Transverse colon (tissue), 4 donors: Measurements from ENCODE around the gene ARVCF. TPM values are rescaled to one million over a fixed set of nuclear protein-coding genes. Genes with fewer than 3 reads are reported as not detected.

Experiments used
- DNase-seq: peaks from one replicate; pipeline ENCODE4 v3.0.0-alpha.2; 2019
- H3K27ac ChIP-seq, 4 donors: fragments of 200-600 bp; sonication (generic); 2 replicates each; pipeline ENCODE4 v1.5.1; 2016 to 2018; ENCODE audit warnings: inconsistent platforms in 4 of 4
- H3K27me3 ChIP-seq: fragments of 200-600 bp; sonication (generic); 2 replicates; pipeline ENCODE4 v1.5.1; 2017; ENCODE audit warnings: inconsistent platforms
- H3K36me3 ChIP-seq, 4 donors: fragments of 200-600 bp; sonication (generic); 2 replicates each; pipeline ENCODE4 v1.5.1; 2017 to 2019; ENCODE audit warnings: inconsistent platforms in 4 of 4
- H3K4me1 ChIP-seq, 4 donors: fragments of 200-600 bp; sonication (generic); 2 replicates each; pipeline ENCODE4 v1.5.1; 2017 to 2020; ENCODE audit warnings: inconsistent platforms in 4 of 4
- H3K4me3 ChIP-seq, 4 donors: fragments of 200-600 bp; sonication (generic); 1 replicate in 1 of 4; 2 replicates in 3 of 4; pipeline versions ENCODE4 v1.5.1 to v1.6.1; 2017 to 2019; ENCODE audit warnings: inconsistent platforms in 4 of 4
- H3K9me3 ChIP-seq, 2 donors: fragments of 200-600 bp; sonication (generic); 2 replicates each; pipeline ENCODE4 v1.5.1; 2017 to 2019; ENCODE audit warnings: inconsistent platforms in 2 of 2
- EP300 ChIP-seq: sonication (generic); formaldehyde crosslinking; IDR thresholded peaks from one replicate; pipeline ENCODE4 v1.6.1; 2017; ENCODE audit warnings: antibody characterized with exemption, low read depth
- POLR2A ChIP-seq: fragments of 450-650 bp; IDR thresholded peaks from one replicate; pipeline ENCODE4 v1.6.1; 2016; ENCODE audit warnings: antibody characterized with exemption, mild to moderate bottlenecking, moderate library complexity
- POLR2AphosphoS5 ChIP-seq, 3 donors: sonication (generic); formaldehyde crosslinking; IDR thresholded peaks; one replicate each; pipeline ENCODE4 v1.6.1; 2016; ENCODE audit warnings: antibody characterized with exemption in 3 of 3
- WGBS, 2 donors: methylation state at CpG; one replicate each; pipeline ENCODE4 v1.1.5; 2018; ENCODE audit warnings: low coverage in 1 of 2; 5-methylcytosine and 5-hydroxymethylcytosine counted together
- in situ Hi-C, 4 donors: fragments of 200-750 bp; cut with MboI; loops; one replicate each; pipeline versions ENCODE4 v1.15.0 to v1.15.1; 2017; ENCODE audit warnings: low sequenced_read_pairs in 3 of 4, low pct_ligation_motif_present in 1 of 4, low pct_unique_long_range_greater_than_20kb in 1 of 4
- intact Hi-C: fragments of 100-400 bp; cut with DNase I; formaldehyde crosslinking; loops from one replicate; pipeline ENCODE4 v1.15.1; 2023; ENCODE audit warnings: low total_unique reads
- total RNA-seq, 4 donors: library from RNA; depleted of rRNA; stranded (reverse); fragments of >200 nt; gene quantifications; one replicate each; pipeline ENCODE4 v1.1.0, GENCODE V29; 2016
- TF ChIP-seq, protein P1 (sequence below), 5 experiments: fragments of 200-600 bp in 3 of 5; fragments of 450-650 bp in 2 of 5; sonication (generic) in 3 of 5; IDR thresholded peaks; 1 replicate in 2 of 5; 2 replicates in 3 of 5; pipeline ENCODE4 v1.5.1; 2016 to 2017; ENCODE audit warnings: antibody characterized with exemption in 5 of 5, inconsistent platforms in 3 of 5, mild to moderate bottlenecking in 2 of 5, moderate library complexity in 1 of 5

ARVCF gene
- total RNA-seq, 4 donors from 2014 or later = 15.3 to 81.6 (median 19.3) TPM

DNA sequence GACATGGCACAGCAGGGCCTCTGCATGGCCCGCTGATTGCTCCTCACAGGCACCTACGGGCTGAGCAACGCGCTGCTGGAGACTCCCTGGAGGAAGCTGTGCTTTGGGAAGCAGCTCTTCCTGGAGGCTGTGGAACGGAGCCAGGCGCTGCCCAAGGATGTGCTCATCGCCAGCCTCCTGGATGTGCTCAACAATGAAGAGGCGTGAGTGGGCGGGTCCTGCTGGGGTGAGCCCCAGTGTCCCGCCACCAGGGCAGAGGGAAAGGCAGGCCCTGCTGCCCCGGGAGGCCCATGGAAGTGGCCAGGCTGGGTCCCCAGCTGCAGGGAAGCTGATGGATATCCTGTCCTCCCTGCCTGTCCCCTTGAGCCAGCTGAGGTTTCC is 44.8 kb upstream of the ARVCF start:
- no peaks in the 10 kb centered on the region for H3K27me3 ChIP-seq
- H3K36me3 ChIP-seq = peaks cover 0 to 11% (median 2%) of the 10 kb centered on the region in 4 donors
- DNase-seq = no peak
- TF ChIP-seq EP300 = no peak
- TF ChIP-seq, protein P1, sequence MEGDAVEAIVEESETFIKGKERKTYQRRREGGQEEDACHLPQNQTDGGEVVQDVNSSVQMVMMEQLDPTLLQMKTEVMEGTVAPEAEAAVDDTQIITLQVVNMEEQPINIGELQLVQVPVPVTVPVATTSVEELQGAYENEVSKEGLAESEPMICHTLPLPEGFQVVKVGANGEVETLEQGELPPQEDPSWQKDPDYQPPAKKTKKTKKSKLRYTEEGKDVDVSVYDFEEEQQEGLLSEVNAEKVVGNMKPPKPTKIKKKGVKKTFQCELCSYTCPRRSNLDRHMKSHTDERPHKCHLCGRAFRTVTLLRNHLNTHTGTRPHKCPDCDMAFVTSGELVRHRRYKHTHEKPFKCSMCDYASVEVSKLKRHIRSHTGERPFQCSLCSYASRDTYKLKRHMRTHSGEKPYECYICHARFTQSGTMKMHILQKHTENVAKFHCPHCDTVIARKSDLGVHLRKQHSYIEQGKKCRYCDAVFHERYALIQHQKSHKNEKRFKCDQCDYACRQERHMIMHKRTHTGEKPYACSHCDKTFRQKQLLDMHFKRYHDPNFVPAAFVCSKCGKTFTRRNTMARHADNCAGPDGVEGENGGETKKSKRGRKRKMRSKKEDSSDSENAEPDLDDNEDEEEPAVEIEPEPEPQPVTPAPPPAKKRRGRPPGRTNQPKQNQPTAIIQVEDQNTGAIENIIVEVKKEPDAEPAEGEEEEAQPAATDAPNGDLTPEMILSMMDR (IDR thresholded peaks at IDR 0.05) = no peak
- TF ChIP-seq POLR2AphosphoS5 (IDR thresholded peaks at IDR 0.05) = no peak
- no peak for TF ChIP-seq POLR2A
- WGBS, 2 donors = 81% methylated on average over 7 of the region's 11 CpGs; no CpG with 5 or more reads in 1 of the 2 donors
- H3K4me1 ChIP-seq = no peaks in the 10 kb centered on the region
- H3K9me3 ChIP-seq = no peaks in the 10 kb centered on the region
- no peak overlapping the region for H3K27ac ChIP-seq
- H3K4me3 ChIP-seq = no peak overlapping the region
- intact Hi-C loops = no loop called here
- in situ Hi-C loops = no loop called here

DNA sequence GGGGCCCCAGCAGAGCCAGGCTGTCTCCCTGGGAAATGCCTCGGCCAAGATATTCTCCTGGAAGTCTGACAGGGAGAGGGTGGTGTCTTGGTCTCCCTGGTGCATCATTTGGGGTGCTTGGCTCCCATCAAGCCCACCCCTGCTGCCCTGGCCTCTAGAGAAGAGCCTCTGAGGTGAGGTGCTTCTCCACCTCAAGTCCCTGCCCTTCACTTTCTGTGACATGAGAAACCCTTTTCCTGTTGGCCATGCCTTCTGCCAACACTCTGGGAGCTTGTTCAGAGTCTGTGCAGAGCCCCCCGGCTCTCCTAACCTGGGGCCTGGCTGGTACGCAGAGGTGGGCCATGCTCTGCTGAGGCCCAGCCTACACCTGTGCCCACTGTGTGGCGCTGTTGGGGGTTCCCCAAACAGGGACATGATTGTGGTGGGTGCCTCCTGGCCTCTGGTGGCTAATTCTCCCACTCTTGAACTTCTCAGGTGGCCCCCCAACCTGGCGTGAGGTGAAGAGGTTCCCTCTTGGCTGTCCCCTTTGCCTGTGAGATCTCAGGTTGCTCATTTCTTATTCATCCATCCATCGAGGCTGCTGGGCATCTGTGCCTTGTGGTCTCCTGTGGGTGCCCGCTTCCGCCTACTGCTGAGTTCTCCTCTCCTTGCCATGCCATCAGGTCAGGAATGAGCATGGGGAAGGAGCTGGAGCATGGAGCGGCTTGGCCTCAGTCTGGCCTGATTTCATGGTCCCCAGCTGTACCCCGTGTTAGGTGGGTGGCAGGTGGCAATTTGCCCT is 44.3 kb upstream of the ARVCF start:
- Histone ChIP-seq H3K36me3 (peaks cover 0 to 11% (median 2%) of the 10 kb centered on the region in 4 donors), H3K27ac (no peak overlapping the region), H3K27me3 (no peaks in the 10 kb centered on the region), H3K9me3 (no peaks in the 10 kb centered on the region), H3K4me3 (no peak overlapping the region), H3K4me1 (no peaks in the 10 kb centered on the region)
- intact Hi-C loops = no loop called here
- no peak for TF ChIP-seq POLR2A
- no peak for TF ChIP-seq POLR2AphosphoS5 (IDR thresholded peaks at IDR 0.05)
- TF ChIP-seq, protein P1 (IDR thresholded peaks at IDR 0.05) = no peak
- TF ChIP-seq EP300 = no peak
- DNase-seq = no peak
- in situ Hi-C loops = no loop called here
- 96% methylated on average over 10 of the region's 10 CpGs; no CpG with 5 or more reads in 1 of the 2 donors for WGBS, 2 donors

GRCh38 chr22:20058989-20059770 is 42.6 kb upstream of the ARVCF start:
- Histone ChIP-seq H3K4me3 (no peak overlapping the region), H3K27me3 (no peaks in the 10 kb centered on the region), H3K36me3 (peaks cover 0 to 11% (median 2%) of the 10 kb centered on the region in 4 donors), H3K4me1 (no peaks in the 10 kb centered on the region), H3K9me3 (no peaks in the 10 kb centered on the region), H3K27ac (no peak overlapping the region)
- DNase-seq = no peak
- in situ Hi-C loops (no loop called here), intact Hi-C loops (no loop called here)
- TF ChIP-seq POLR2AphosphoS5 (IDR thresholded peaks at IDR 0.05) = no peak
- TF ChIP-seq EP300 = no peak
- WGBS, 2 donors = 82 to 90% methylated on average over 3 to 10 of the region's 10 CpGs

DNA sequence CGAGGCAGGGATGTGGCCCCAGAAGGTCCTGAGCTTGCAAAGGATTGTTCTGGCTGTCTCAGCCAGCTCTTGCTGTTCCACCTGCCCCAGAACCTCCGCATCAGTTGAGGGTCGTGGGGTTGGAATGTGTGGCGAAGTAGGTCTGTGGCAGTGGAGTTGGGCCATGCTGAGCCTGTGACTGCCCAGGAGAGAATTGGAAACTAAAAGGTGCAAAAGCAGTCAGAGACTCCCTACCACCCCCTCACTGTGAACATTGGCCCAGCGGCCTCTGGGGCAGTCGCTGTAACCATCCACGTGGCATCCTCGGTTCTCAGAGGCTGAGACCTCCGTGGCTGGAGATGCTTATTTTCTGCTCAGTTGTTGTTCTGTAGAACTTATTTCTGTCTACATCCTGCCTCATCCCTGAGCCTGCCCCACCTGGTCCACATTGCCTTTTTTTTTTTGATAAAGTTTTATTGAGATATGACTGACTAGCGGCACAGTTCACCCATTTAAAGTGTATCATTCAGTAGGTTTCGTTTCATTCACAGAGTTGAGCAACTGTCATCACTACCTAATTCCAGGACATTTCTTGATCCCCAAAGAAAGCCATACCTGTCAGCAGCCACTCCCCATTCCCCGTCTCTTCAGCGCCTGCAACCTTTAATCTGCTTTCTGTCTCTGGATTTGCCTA is 41.1 kb upstream of the ARVCF start:
- 96 to 97% methylated on average over 4 to 13 of the region's 13 CpGs for WGBS, 2 donors
- TF ChIP-seq, protein P1 (IDR thresholded peaks at IDR 0.05) = no peak
- TF ChIP-seq EP300 = no peak
- no peak for TF ChIP-seq POLR2A
- TF ChIP-seq POLR2AphosphoS5 (IDR thresholded peaks at IDR 0.05) = no peak
- Histone ChIP-seq H3K27ac (no peak overlapping the region), H3K9me3 (no peaks in the 10 kb centered on the region), H3K27me3 (no peaks in the 10 kb centered on the region), H3K4me3 (no peak overlapping the region), H3K4me1 (no peaks in the 10 kb centered on the region), H3K36me3 (peaks cover 0 to 18% (median 0%) of the 10 kb centered on the region in 4 donors)
- no peak for DNase-seq
- intact Hi-C loops = no loop called here
- in situ Hi-C loops = no loop called here
